ENCODE measurements around the gene ZNF592.
"Not testable (repeated sequence)": the region's sequence is repeated elsewhere in the genome, so short reads cannot be mapped to it uniquely, and the experiment has no call there.

The ZNF592 gene

DNA sequence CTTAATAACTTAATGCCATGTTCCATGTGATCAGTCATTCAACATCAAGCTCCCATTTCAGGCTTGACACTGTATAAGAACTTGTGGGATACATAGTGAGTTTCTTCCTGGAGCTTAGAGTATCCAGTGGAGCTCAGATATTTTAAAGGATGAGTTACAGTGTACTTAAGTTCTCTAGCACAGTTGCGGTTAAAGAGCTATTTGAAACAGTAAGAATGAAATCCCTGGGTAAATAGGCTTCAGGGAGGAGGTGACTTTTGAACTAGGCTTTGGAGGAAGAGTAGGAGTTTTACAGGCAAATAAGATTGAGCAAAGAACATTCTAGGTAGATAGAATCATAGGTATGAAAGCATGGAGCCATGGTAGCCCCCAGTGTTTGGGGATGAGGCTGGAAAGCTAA lies 3.8 kb downstream of the ZNF592 start:
- no peak for DNase-seq
- H3K9me3 ChIP-seq: no peaks in the 10 kb centered on the region; the same call in 1 of the 2 replicates
- 0 out of 2 replicates have a peak, but pooled peaks cover 7% of the 10 kb centered on the region for H3K36me3 ChIP-seq
- no peak overlapping the region for H3K4me3 ChIP-seq (ENCODE audit: low read depth, low read length)
- H3K4me1 ChIP-seq: no peaks in the 10 kb centered on the region
- TF ChIP-seq, protein P1, sequence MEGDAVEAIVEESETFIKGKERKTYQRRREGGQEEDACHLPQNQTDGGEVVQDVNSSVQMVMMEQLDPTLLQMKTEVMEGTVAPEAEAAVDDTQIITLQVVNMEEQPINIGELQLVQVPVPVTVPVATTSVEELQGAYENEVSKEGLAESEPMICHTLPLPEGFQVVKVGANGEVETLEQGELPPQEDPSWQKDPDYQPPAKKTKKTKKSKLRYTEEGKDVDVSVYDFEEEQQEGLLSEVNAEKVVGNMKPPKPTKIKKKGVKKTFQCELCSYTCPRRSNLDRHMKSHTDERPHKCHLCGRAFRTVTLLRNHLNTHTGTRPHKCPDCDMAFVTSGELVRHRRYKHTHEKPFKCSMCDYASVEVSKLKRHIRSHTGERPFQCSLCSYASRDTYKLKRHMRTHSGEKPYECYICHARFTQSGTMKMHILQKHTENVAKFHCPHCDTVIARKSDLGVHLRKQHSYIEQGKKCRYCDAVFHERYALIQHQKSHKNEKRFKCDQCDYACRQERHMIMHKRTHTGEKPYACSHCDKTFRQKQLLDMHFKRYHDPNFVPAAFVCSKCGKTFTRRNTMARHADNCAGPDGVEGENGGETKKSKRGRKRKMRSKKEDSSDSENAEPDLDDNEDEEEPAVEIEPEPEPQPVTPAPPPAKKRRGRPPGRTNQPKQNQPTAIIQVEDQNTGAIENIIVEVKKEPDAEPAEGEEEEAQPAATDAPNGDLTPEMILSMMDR (IDR thresholded peaks at IDR 0.05; ENCODE audit: low read depth, low read length): no peak
- no peaks in the 10 kb centered on the region for H3K27me3 ChIP-seq

DNA sequence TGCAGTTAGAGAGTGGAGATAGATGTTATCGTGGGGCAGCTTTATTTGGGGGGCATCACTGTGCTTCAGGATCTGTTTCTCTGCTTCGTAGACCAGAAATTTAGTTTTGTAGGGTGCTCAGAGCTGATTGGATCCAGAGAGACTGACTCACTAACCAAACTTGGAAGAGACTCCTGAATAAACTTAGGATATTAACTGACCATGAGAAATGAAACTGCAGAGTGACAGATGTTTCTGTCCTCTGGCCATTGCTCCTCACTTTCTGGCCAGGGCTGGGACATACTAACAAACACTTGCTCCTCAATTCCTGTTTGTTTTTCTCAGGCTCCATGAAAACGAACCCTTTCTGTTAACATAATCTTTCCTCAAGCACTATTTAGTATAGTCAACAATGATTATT lies 4.3 kb downstream of the ZNF592 start:
- Histone ChIP-seq H3K4me1 (no peaks in the 10 kb centered on the region), H3K36me3 (0 out of 2 replicates have a peak, but pooled peaks cover 7% of the 10 kb centered on the region), H3K9me3 (no peaks in the 10 kb centered on the region; the same call in 1 of the 2 replicates), H3K27me3 (no peaks in the 10 kb centered on the region), H3K4me3 (ENCODE audit: low read depth, low read length) (no peak overlapping the region)
- TF ChIP-seq, protein P1 (IDR thresholded peaks at IDR 0.05; ENCODE audit: low read depth, low read length): no peak
- no peak for DNase-seq

DNA sequence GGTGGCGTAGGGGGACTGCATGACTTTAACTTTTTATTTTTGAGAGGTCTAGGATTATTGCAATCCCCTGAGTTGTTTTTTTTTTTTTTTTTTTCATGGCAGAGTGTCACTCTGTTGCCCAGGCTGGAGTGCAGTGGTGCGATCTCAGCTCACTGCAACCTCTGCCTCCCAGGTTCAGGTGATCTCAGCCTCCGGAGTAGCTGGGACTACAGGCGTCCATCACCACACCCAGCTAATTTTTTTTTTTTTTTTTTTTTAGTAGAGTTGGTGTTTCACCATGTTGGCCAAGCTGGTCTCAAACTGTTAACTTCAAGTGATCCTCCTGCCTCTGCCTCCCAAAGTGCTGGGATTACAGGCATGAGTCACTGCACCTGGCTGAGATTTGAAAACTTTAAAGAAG lies 6.5 kb downstream of the ZNF592 start:
- not testable (repeated sequence) for H3K4me1 ChIP-seq; H3K36me3 ChIP-seq; H3K27me3 ChIP-seq; DNase-seq; H3K9me3 ChIP-seq; H3K4me3 ChIP-seq (ENCODE audit: low read depth, low read length)

DNA sequence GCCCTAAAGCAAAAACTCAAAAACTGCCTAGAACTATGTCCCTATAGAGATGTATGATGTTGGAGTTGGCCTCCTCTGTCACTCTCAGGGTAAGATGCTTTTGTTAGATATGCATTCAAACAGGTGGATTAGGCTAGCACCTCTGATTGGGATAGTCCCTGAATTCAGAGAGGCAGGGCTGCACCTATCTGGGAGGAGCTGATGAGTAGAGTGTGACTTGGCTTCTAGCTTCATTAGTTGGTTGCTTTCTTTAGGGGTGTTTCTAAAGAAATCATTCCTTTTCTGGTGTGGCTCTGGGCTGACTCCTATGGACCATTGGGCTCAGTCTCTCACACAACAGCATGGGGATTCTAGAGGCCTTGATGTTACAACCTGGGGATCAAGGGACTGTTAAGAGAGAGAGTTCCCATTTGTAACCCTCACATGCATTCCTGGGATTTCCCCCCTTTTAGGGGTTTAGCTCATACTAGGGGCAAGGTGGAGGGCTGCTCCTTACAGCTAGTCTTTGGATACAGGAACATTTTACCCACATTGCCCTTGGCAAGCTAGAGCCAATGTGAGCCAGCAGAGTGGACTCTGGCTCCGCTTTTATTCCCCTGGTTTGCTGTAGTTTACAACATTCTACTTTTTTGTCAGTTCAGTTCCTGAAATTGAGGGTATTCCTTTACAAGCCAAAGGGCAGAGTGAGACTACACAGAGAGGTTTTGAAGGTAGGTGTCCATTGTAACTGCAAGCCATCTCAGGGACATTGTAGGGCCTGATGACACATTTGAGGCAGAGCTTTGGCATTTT lies 7.5 kb downstream of the ZNF592 start:
- no peak for DNase-seq
- no peaks in the 10 kb centered on the region for H3K4me1 ChIP-seq
- TF ChIP-seq, protein P1 (IDR thresholded peaks at IDR 0.05; ENCODE audit: low read depth, low read length): no peak

DNA sequence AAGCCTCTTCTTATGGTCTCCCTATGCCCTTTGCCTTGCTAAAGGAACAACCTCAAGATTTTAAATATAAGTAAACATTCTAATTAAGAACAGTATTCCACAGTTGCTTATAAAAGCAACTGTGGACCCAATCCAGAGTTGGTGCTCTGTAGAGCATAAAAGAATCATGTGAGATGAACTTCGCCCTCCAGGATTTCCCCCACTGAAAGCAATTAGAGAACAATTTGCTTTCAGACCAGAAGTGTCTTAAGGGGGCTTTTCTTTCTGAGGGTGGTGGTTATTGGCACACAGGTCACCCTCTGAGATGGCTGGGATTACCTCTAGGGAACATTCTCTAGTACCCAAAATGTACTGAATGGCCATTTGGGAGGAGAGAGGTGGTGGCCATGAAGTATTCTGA lies 10.6 kb downstream of the ZNF592 start:
- TF ChIP-seq, protein P1 (IDR thresholded peaks at IDR 0.05; ENCODE audit: low read depth, low read length): no peak
- Histone ChIP-seq H3K27me3 (no peaks in the 10 kb centered on the region), H3K36me3 (no peaks in the 10 kb centered on the region), H3K4me1 (peaks cover 11% of the 10 kb centered on the region), H3K9me3 (no peaks in the 10 kb centered on the region), H3K4me3 (ENCODE audit: low read depth, low read length) (no peak overlapping the region)
- no peak for DNase-seq

More for the DNA sequence above, 7.5 kb downstream of the ZNF592 start:
- no peaks in the 10 kb centered on the region for H3K9me3 ChIP-seq
- H3K36me3 ChIP-seq: 0 out of 2 replicates have a peak, but pooled peaks cover 5% of the 10 kb centered on the region
- no peaks in the 10 kb centered on the region for H3K27me3 ChIP-seq
- no peak overlapping the region for H3K4me3 ChIP-seq (ENCODE audit: low read depth, low read length)

DNA sequence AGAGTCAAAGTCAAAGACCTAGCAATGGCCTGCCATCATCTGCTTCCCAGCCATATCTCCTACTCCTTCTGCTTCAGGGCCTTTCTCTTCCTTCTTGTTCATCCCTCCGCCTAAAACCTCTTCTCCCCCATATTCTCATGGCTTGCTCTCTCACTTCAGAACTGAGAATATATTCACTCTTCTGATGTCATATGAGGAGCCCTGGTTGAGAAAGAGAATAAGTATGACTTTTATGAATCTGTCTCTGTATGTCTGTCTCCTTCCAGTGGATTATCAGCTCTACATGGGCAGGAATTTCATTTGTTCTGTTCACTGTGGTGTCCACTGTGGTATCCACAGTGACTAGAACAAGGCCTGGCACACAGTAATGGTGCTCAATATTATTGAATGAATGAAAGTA lies 11.8 kb downstream of the ZNF592 start:
- H3K4me1 ChIP-seq: peaks cover 11% of the 10 kb centered on the region
- no peak overlapping the region for H3K4me3 ChIP-seq (ENCODE audit: low read depth, low read length)
- no peaks in the 10 kb centered on the region for H3K9me3 ChIP-seq
- H3K36me3 ChIP-seq: no peaks in the 10 kb centered on the region
- TF ChIP-seq, protein P1 (IDR thresholded peaks at IDR 0.05; ENCODE audit: low read depth, low read length): no peak
- no peak for DNase-seq
- no peaks in the 10 kb centered on the region for H3K27me3 ChIP-seq
